H9 (cell line): ENCODE data around the gene TEAD1. TPM values are rescaled to one million over a fixed set of nuclear protein-coding genes. Genes with fewer than 3 reads are reported as not detected.

ENCODE experiments used
- DNase-seq: peaks from one replicate; pipeline ENCODE4 v3.0.0-alpha.2; 2017
- H2AFZ ChIP-seq: one replicate; pipeline ENCODE4 v1.6.1; 2013; ENCODE audit warnings: mild to moderate bottlenecking, low read length, control low read depth, moderate library complexity
- H2AK5ac ChIP-seq: 2 replicates; pipeline ENCODE4 v1.6.1; 2013; ENCODE audit warnings: low read length, control low read depth, mixed read lengths; ENCODE audit not compliant: insufficient read length
- H2BK120ac ChIP-seq: one replicate; pipeline ENCODE4 v1.6.1; 2013; ENCODE audit warnings: low read depth, mild to moderate bottlenecking, low read length, control low read depth, inconsistent platforms; ENCODE audit not compliant: poor library complexity, severe bottlenecking
- H2BK12ac ChIP-seq: 2 replicates; pipeline ENCODE4 v1.6.1; 2013; ENCODE audit warnings: low read length, control low read depth, mixed read lengths, low read depth; ENCODE audit not compliant: insufficient read length
- H2BK15ac ChIP-seq: 2 replicates; pipeline ENCODE4 v1.6.1; 2013; ENCODE audit warnings: low read depth, low read length, control low read depth
- H2BK20ac ChIP-seq: one replicate; pipeline ENCODE4 v1.6.1; 2013; ENCODE audit warnings: low read depth, mild to moderate bottlenecking, low read length, control low read depth, inconsistent platforms; ENCODE audit not compliant: poor library complexity, severe bottlenecking
- H2BK5ac ChIP-seq: 2 replicates; pipeline ENCODE4 v1.6.1; 2013; ENCODE audit warnings: low read length, control low read depth, mixed read lengths; ENCODE audit not compliant: insufficient read length
- H3K14ac ChIP-seq: 2 replicates; pipeline ENCODE4 v1.6.1; 2013; ENCODE audit warnings: low read length, control low read depth; ENCODE audit not compliant: insufficient read depth
- H3K18ac ChIP-seq: 2 replicates; pipeline ENCODE4 v1.6.1; 2013; ENCODE audit warnings: low read depth, mild to moderate bottlenecking, mixed read lengths, low read length, control low read depth; ENCODE audit not compliant: insufficient read length
- H3K23ac ChIP-seq: 2 replicates; pipeline ENCODE4 v1.6.1; 2013; ENCODE audit warnings: low read length, control low read depth, mixed read lengths, low read depth; ENCODE audit not compliant: insufficient read length
- H3K23me2 ChIP-seq: 2 replicates; pipeline ENCODE4 v1.6.1; 2013; ENCODE audit warnings: low read depth, mild to moderate bottlenecking, mixed read lengths, low read length, control low read depth; ENCODE audit not compliant: insufficient read length, poor library complexity, severe bottlenecking
- H3K27ac ChIP-seq: 2 replicates; pipeline ENCODE4 v1.5.1; 2013; ENCODE audit warnings: low read length, control low read depth, mixed read lengths, low read depth; ENCODE audit not compliant: insufficient read length
- H3K27me3 ChIP-seq: 2 replicates; pipeline ENCODE4 v1.6.1; 2013; ENCODE audit warnings: low read length, control low read depth, inconsistent platforms; ENCODE audit not compliant: insufficient read depth
- H3K4ac ChIP-seq: 2 replicates; pipeline ENCODE4 v1.6.1; 2013; ENCODE audit warnings: low read depth, mild to moderate bottlenecking, control low read depth, inconsistent platforms, low read length, moderate library complexity
- H3K4me1 ChIP-seq: 2 replicates; pipeline ENCODE4 v1.6.1; 2013; ENCODE audit warnings: low read length, control low read depth, inconsistent platforms; ENCODE audit not compliant: insufficient read depth
- H3K4me2 ChIP-seq: 2 replicates; pipeline ENCODE4 v1.6.1; 2013; ENCODE audit warnings: low read length, control low read depth, mixed read lengths; ENCODE audit not compliant: insufficient read length, insufficient read depth
- H3K56ac ChIP-seq: 2 replicates; pipeline ENCODE4 v1.6.1; 2013; ENCODE audit warnings: low read depth, mild to moderate bottlenecking, mixed read lengths, low read length, control low read depth; ENCODE audit not compliant: insufficient read length
- H3K79me1 ChIP-seq: 2 replicates; pipeline ENCODE4 v1.6.1; 2013; ENCODE audit warnings: low read depth, mild to moderate bottlenecking, moderate library complexity, low read length, control low read depth, inconsistent platforms; ENCODE audit not compliant: insufficient read depth, poor library complexity, severe bottlenecking
- H3K79me2 ChIP-seq: 2 replicates; pipeline ENCODE4 v1.6.1; 2013; ENCODE audit warnings: low read length, control low read depth, inconsistent platforms; ENCODE audit not compliant: insufficient read depth
- H3K9ac ChIP-seq: 2 replicates; pipeline ENCODE4 v1.6.1; 2013; ENCODE audit warnings: low read length, control low read depth, mixed read lengths; ENCODE audit not compliant: insufficient read length; ENCODE audit errors: extremely low read depth
- H3K9me3 ChIP-seq: one replicate; pipeline ENCODE4 v1.6.1; 2013; ENCODE audit warnings: low read depth, low read length, inconsistent platforms; ENCODE audit not compliant: control insufficient read depth
- H3T11ph ChIP-seq: one replicate; pipeline ENCODE4 v1.6.1; 2013; ENCODE audit warnings: mild to moderate bottlenecking, low read length, control low read depth, inconsistent platforms
- H4K20me1 ChIP-seq: one replicate; pipeline ENCODE4 v1.6.1; 2013; ENCODE audit not compliant: control insufficient read depth, insufficient read length, insufficient read depth
- H4K5ac ChIP-seq: 2 replicates; pipeline ENCODE4 v1.6.1; 2013; ENCODE audit warnings: low read depth, mild to moderate bottlenecking, mixed read lengths, low read length, control low read depth; ENCODE audit not compliant: insufficient read length
- H4K8ac ChIP-seq: replicated peaks from 2 replicates; pipeline ENCODE4 v1.6.1; 2013; ENCODE audit warnings: low read length, control low read depth, mixed read lengths, low read depth; ENCODE audit not compliant: insufficient read length
- H4K91ac ChIP-seq: 2 replicates; pipeline ENCODE4 v1.6.1; 2013; ENCODE audit warnings: low read depth, mild to moderate bottlenecking, moderate library complexity, mixed read lengths, low read length, control low read depth; ENCODE audit not compliant: insufficient read length
- H3K27ac Mint-ChIP-seq, 3 experiments: 2 replicates in 2 of 3; 3 replicates in 1 of 3; pipeline ENCODE4 v1.8.0; 2020 to 2021; ENCODE audit warnings: mixed read lengths in 3 of 3, mild to moderate bottlenecking in 1 of 3, moderate library complexity in 1 of 3
- H3K27me3 Mint-ChIP-seq: 2 replicates; pipeline ENCODE4 v1.8.0; 2021; ENCODE audit warnings: low read depth, mild to moderate bottlenecking, moderate library complexity, mixed read lengths
- H3K36me3 Mint-ChIP-seq, 3 experiments: 2 replicates in 2 of 3; 3 replicates in 1 of 3; pipeline ENCODE4 v1.8.0; 2020 to 2021; ENCODE audit warnings: low read depth in 3 of 3, mixed read lengths in 3 of 3; ENCODE audit not compliant: insufficient read depth in 1 of 3
- H3K4me1 Mint-ChIP-seq, 2 experiments: 2 replicates each; pipeline ENCODE4 v1.8.0; 2020; ENCODE audit warnings: mixed read lengths in 2 of 2
- H3K4me3 Mint-ChIP-seq, 2 experiments: 2 replicates in 1 of 2; 3 replicates in 1 of 2; pipeline ENCODE4 v1.8.0; 2020 to 2021; ENCODE audit warnings: mild to moderate bottlenecking in 2 of 2, mixed read lengths in 2 of 2, moderate library complexity in 1 of 2
- H3K9me3 Mint-ChIP-seq, 2 experiments: 2 replicates in 1 of 2; 3 replicates in 1 of 2; pipeline ENCODE4 v1.8.0; 2020; ENCODE audit warnings: mild to moderate bottlenecking in 2 of 2, mixed read lengths in 2 of 2, moderate library complexity in 1 of 2
- CTCF ChIP-seq: fragments of 200-600 bp; sonication (generic); conservative IDR thresholded peaks from 3 replicates; pipeline ENCODE4 v1.8.0; 2021; ENCODE audit warnings: antibody characterized with exemption, mild to moderate bottlenecking
- WGBS: extraction: QIAGEN DNeasy Blood & Tissue Kit; methylation state at CpG from one replicate; pipeline ENCODE4 v1.1.7; 2013; ENCODE audit warnings: missing lambda C conversion rate, low lambda C conversion rate, mixed read lengths; ENCODE audit not compliant: insufficient read length; ENCODE audit errors: extremely low coverage; 5-methylcytosine and 5-hydroxymethylcytosine counted together
- total RNA-seq: library from RNA; stranded (reverse); gene quantifications from 2 replicates; pipeline ENCODE4 v1.2.1, GENCODE V29; 2021

TEAD1 gene
- total RNA-seq, 1 experiment from 2014 or later, result 75.1 TPM

GRCh38 chr11:12811861-12812260 lies 137.6 kb downstream of the TEAD1 start:
- Mint-ChIP-seq H3K27ac (no peak overlapping the region), H3K27me3 (no peaks in the 10 kb centered on the region), H3K9me3 (no peaks in the 10 kb centered on the region), H3K4me1 (peaks cover 59 to 67% of the 10 kb centered on the region in 2 experiments), H3K4me3 (no peak overlapping the region), H3K36me3 (peaks cover 0 to 2% (median 2%) of the 10 kb centered on the region in 3 experiments; a peak in 3 of 7 replicates)
- no peak overlapping the region for H4K5ac ChIP-seq
- no peaks in the 10 kb centered on the region for H3K9me3 ChIP-seq
- H3K23me2 ChIP-seq, result no peaks in the 10 kb centered on the region
- no peak overlapping the region for H2AK5ac ChIP-seq
- no peaks in the 10 kb centered on the region for H3K27me3 ChIP-seq
- no peak overlapping the region for H2BK120ac ChIP-seq
- peaks cover 8% of the 10 kb centered on the region; the same call in 1 of the 2 replicates for H3K79me2 ChIP-seq
- no peak overlapping the region for H3K56ac ChIP-seq
- TF ChIP-seq CTCF, result no peak
- H2BK5ac ChIP-seq, result no peak overlapping the region
- H2BK20ac ChIP-seq, result no peak overlapping the region
- DNase-seq, result no peak
- no peak overlapping the region for H2AFZ ChIP-seq
- WGBS, result no CpG with 5 or more reads among the region's 7 CpGs
- no peak overlapping the region for H3K4ac ChIP-seq
- no peak overlapping the region for H4K91ac ChIP-seq
- no peaks in the 10 kb centered on the region for H4K20me1 ChIP-seq
- H3K4me2 ChIP-seq, result no peak overlapping the region
- H3K79me1 ChIP-seq, result peaks cover 9% of the 10 kb centered on the region
- no peak overlapping the region for H3K9ac ChIP-seq
- H3K14ac ChIP-seq, result no peak overlapping the region
- no peak overlapping the region for H3K27ac ChIP-seq
- H3K4me1 ChIP-seq, result peaks cover 12% of the 10 kb centered on the region
- no peak overlapping the region for H4K8ac ChIP-seq
- H3K18ac ChIP-seq, result no peak overlapping the region
- no peak overlapping the region for H2BK12ac ChIP-seq
- H3T11ph ChIP-seq, result no peak overlapping the region
- no peak overlapping the region for H2BK15ac ChIP-seq
- H3K23ac ChIP-seq, result no peak overlapping the region
